PC-3 (cell line): Measurements from ENCODE around the gene TAF1B. TPM values are rescaled to one million over a fixed set of nuclear protein-coding genes. Genes with fewer than 3 reads are reported as not detected.

Experiments used
- ATAC-seq: fragments of 200-7000 bp; cut with Tn5 transposase; 2 replicates; pipeline ENCODE4 v1.9.1; 2020; ENCODE audit warnings: mild to moderate bottlenecking, moderate library complexity
- Bru-seq: library from RNA; stranded (reverse); fragments of 400-500 nt; gene quantifications from one replicate; lab custom pipeline; 2021; lab: Mats Ljungman, UMichigan
- BruChase-seq, 2 experiments: library from RNA; stranded (reverse); fragments of 400-500 nt; gene quantifications; one replicate each; lab custom pipeline; 2021; lab: Mats Ljungman, UMichigan
- BruUV-seq: library from RNA; stranded (reverse); fragments of 400-500 nt; replicated peaks from 2 replicates; lab custom pipeline; 2021; lab: Mats Ljungman, UMichigan
- CTCF ChIA-PET: fragments of 300-600 bp; sonication (Branson Sonifier 250); formaldehyde crosslinking; loops from one replicate; lab custom pipeline; 2022; ENCODE audit warnings: antibody characterized with exemption; lab: Charles Lee
- POLR2A ChIA-PET: fragments of 300-600 bp; sonication (Branson Sonifier 250); formaldehyde crosslinking; loops from one replicate; lab custom pipeline; 2022; ENCODE audit warnings: antibody characterized with exemption; ENCODE audit not compliant: unreplicated experiment; lab: Charles Lee
- DNase-seq: peaks from one replicate; pipeline ENCODE4 v3.0.0-alpha.2; 2015
- H2AFZ ChIP-seq: fragments of 300-600 bp; sonication (generic); 2 replicates; pipeline ENCODE4 v1.6.0; 2016; ENCODE audit warnings: antibody characterized with exemption, low read length
- H3F3A ChIP-seq: fragments of 300-600 bp; sonication (generic); one replicate; pipeline ENCODE4 v1.6.0; 2017; ENCODE audit warnings: antibody characterized with exemption, low read length, control low read depth, mild to moderate bottlenecking; ENCODE audit not compliant: unreplicated experiment
- H3K27ac ChIP-seq: fragments of 300-600 bp; sonication (generic); 2 replicates; pipeline ENCODE4 v1.5.1; 2016; ENCODE audit warnings: mild to moderate bottlenecking, low read length
- H3K27me3 ChIP-seq: fragments of 300-600 bp; sonication (generic); 2 replicates; pipeline ENCODE4 v1.6.1; 2016; ENCODE audit warnings: low read length, mixed read lengths
- H3K36me3 ChIP-seq: fragments of 300-600 bp; sonication (generic); 2 replicates; pipeline ENCODE4 v1.6.1; 2016; ENCODE audit warnings: low read depth, mixed run types, low read length, mixed read lengths
- H3K4me1 ChIP-seq: fragments of 300-600 bp; sonication (generic); 2 replicates; pipeline ENCODE4 v1.5.1; 2016; ENCODE audit warnings: low read length; ENCODE audit not compliant: insufficient read depth
- H3K4me2 ChIP-seq: fragments of 300-600 bp; sonication (generic); 2 replicates; pipeline ENCODE4 v1.6.0; 2016; ENCODE audit warnings: low read length
- H3K4me3 ChIP-seq: fragments of 300-600 bp; sonication (generic); 2 replicates; pipeline ENCODE4 v1.5.1; 2016; ENCODE audit warnings: mild to moderate bottlenecking, low read length, mixed read lengths
- H3K79me2 ChIP-seq: fragments of 300-600 bp; sonication (generic); 2 replicates; pipeline ENCODE4 v1.6.1; 2017; ENCODE audit warnings: low read length, mixed read lengths
- H3K9ac ChIP-seq: fragments of 300-600 bp; sonication (generic); 2 replicates; pipeline ENCODE4 v1.6.0; 2016; ENCODE audit warnings: mild to moderate bottlenecking, low read length
- H3K9me2 ChIP-seq: fragments of 300-600 bp; sonication (generic); replicated peaks from 2 replicates; pipeline ENCODE4 v1.6.1; 2016; ENCODE audit warnings: mixed run types, low read length, mixed read lengths
- H3K9me3 ChIP-seq: fragments of 300-600 bp; sonication (generic); 2 replicates; pipeline ENCODE4 v1.6.1; 2016; ENCODE audit warnings: low read length, mixed read lengths
- H4K20me1 ChIP-seq: fragments of 300-600 bp; sonication (generic); 2 replicates; pipeline ENCODE4 v1.6.1; 2016; ENCODE audit warnings: low read length, mixed read lengths
- EZH2 ChIP-seq: fragments of 300-600 bp; sonication (generic); IDR thresholded peaks from one replicate; pipeline ENCODE4 v1.6.1; 2017; ENCODE audit warnings: antibody characterized with exemption, mild to moderate bottlenecking, low read length; ENCODE audit not compliant: unreplicated experiment
- EZH2phosphoT487 ChIP-seq: fragments of 300-600 bp; sonication (generic); IDR thresholded peaks from 2 replicates; pipeline ENCODE4 v1.6.1; 2018; ENCODE audit warnings: mild to moderate bottlenecking, antibody characterized with exemption, low read length, borderline replicate concordance
- intact Hi-C: fragments of 100-400 bp; cut with micrococcal nuclease; formaldehyde crosslinking; loops from 2 replicates; pipeline ENCODE4 v1.9.0; 2023
- long read RNA-seq: library from polyadenylated mRNA; unstranded; transcript quantifications from one replicate; pipeline ENCODE4 v2.0.0, GENCODE V29; 2021; ENCODE audit not compliant: unreplicated experiment
- total RNA-seq: library from RNA; depleted of rRNA; stranded (reverse); fragments of >200 nt; gene quantifications from 2 replicates; pipeline ENCODE4 v1.2.3, GENCODE V29; 2014; rRNA removed
- TF ChIP-seq, protein P1 (sequence below): fragments of 300-600 bp; sonication (generic); conservative IDR thresholded peaks from 2 replicates; pipeline ENCODE4 v1.5.1; 2017; ENCODE audit warnings: antibody characterized with exemption, low read depth, mild to moderate bottlenecking, low read length

The TAF1B gene
- total RNA-seq (24.1 and 39.5 TPM in 2 replicates), Bru-seq, nascent RNA (percentile 80 among the genes with signal in this experiment), BruChase-seq, experiment 1, labeled RNA remaining after a 6-hour chase (percentile 73 among the genes with signal in this experiment), BruChase-seq, experiment 2, labeled RNA remaining after a 2-hour chase (percentile 71 among the genes with signal in this experiment)
- long read RNA-seq, transcript TAF1B-201 (15 exons, 2,387 nt): major isoform, 29 of 45 reads
- long read RNA-seq, partial matches to known transcripts: 7 of 45 reads
- long read RNA-seq, other reads (novel, unspliced or antisense): 6 of 45 reads

DNA sequence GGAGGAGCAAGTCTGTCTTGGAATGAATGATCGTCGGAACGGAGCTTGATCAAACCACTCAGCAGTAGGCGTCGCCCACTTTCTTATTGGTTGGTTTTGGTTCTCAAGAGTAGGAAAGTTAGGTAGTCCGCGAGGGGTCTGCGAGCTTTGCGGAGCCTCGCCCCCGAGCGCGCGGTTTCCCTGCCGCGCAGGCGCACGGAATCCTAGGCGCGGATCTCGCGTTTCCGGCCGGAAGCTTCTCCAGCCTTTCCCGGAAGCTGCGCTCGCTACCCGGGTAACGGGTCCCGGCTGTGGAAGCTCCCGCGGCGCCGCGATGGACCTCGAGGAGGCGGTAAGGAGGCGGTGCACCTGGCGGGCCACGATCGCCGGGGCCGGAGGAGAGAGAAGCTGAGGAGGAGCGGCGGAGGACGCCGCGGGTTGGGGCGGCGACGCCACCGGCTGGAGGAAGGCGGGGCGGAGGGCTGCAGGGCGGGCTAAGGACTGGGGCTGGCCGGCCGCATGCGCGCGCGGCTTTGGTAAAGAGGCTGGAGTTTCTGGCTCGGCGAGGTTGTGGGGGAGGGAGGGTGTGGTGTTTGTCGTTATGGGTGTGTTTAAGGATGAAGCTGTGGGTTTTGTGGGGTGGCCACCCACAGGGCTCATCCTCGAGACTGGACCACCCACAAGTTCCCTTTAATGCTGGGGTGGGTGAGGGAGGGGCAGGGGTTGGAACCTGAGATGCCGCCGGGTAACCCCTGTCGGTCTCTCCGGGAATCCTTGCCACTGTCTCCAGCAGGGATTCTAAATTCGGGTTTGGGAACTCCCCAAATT lies at the start of gene TAF1B:
TAF1B (plus strand) TSS at position 246 of the 807 bp plus-strand sequence; CDS start at position 314, 68 bp downstream.
- ChIA-PET CTCF (interaction anchor here (0.5 to 1.6 kb wide), 5 partner anchors 29 to 282 kb away, joined by 3 to 6 read pairs (median 3); no protein-coding TSS in a partner anchor), POLR2A (interaction anchor here (0.6 to 0.7 kb wide), 2 partner anchors 15 to 247 kb away, joined by 3 to 5 read pairs; no protein-coding TSS in a partner anchor)
- Histone ChIP-seq H3K4me3 (peak within 1 kb of the TSS; percentile 75), H2AFZ (peak within 1 kb of the TSS; percentile 87), H3K9me3 (no peaks in the 10 kb centered on the region), H3F3A (peaks cover 3% of the 10 kb centered on the region), H3K27me3 (no peaks in the 10 kb centered on the region), H3K79me2 (peaks cover 46% of the 10 kb centered on the region), H3K36me3 (peaks cover 10% of the 10 kb centered on the region; the same call in 1 of the 2 replicates), H3K4me2 (peak within 1 kb of the TSS; percentile 96), H3K4me1 (peaks cover 35% of the 10 kb centered on the region), H4K20me1 (no peaks in the 10 kb centered on the region), H3K9ac (peak within 1 kb of the TSS; percentile 87), H3K27ac (peak within 1 kb of the TSS; percentile 88), H3K9me2 (no peaks in the 10 kb centered on the region)
- ATAC-seq (peak; percentile 78), DNase-seq (peak; percentile 96)
- no TSS peak for BruUV-seq
- TF ChIP-seq, protein P1, sequence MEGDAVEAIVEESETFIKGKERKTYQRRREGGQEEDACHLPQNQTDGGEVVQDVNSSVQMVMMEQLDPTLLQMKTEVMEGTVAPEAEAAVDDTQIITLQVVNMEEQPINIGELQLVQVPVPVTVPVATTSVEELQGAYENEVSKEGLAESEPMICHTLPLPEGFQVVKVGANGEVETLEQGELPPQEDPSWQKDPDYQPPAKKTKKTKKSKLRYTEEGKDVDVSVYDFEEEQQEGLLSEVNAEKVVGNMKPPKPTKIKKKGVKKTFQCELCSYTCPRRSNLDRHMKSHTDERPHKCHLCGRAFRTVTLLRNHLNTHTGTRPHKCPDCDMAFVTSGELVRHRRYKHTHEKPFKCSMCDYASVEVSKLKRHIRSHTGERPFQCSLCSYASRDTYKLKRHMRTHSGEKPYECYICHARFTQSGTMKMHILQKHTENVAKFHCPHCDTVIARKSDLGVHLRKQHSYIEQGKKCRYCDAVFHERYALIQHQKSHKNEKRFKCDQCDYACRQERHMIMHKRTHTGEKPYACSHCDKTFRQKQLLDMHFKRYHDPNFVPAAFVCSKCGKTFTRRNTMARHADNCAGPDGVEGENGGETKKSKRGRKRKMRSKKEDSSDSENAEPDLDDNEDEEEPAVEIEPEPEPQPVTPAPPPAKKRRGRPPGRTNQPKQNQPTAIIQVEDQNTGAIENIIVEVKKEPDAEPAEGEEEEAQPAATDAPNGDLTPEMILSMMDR: 0 out of 2 replicates have a peak, but pooled peaks have one; percentile 30
- no peak for TF ChIP-seq EZH2phosphoT487
- intact Hi-C loops: loop anchor here (2.0 to 10.0 kb wide), 4 partner anchors 41 to 131 kb away; partner anchors contain the start of gene GRHL1

DNA sequence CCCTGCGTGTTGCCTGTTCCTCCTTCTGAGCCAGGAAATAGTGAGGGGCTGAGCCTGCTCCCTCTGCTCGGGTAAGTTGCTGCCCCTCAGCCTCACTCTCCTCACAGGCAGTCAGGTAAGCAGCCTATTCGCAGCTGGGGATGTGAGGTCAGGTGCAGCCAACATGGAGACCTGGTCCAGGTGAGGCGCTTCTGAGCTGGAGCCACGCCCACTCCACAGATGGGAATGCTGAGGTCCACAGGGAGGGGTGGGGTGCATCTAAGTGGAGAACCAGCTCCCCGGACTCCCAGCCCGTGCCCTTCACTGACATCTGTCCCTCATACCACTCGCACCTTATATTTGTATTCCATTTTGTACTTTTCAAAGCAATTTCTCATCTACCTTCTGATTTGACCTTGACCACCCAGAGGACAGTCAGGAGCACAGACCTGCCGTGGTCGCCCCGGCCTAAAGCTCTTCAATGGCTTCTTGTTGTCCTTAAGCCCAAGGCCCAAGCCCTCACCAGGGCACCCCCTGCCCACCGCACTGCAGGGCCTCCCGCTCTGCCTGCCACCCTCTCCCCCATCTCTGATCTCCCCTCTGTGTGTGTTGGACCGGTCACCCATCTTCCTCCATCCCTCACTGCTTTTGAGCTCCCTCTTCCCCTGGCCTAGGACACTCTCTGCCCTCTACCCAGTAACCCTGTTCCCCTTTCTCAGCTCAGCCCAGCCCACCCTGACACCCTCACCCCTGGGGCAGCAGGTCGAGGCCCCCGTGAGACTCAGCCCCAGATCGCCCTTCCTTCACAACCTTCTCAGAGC lies 49.2 kb upstream of the TAF1B start:
- H3K27ac ChIP-seq: no peak overlapping the region
- H3K36me3 ChIP-seq: no peaks in the 10 kb centered on the region
- ChIA-PET POLR2A (no interaction called here), CTCF (no interaction called here)
- no peak for ATAC-seq
- no peak overlapping the region for H2AFZ ChIP-seq
- DNase-seq: no peak
- TF ChIP-seq EZH2 (no peak), EZH2phosphoT487 (no peak)
- TF ChIP-seq, protein P1: no peak
- no peaks in the 10 kb centered on the region for H3K79me2 ChIP-seq
- no peaks in the 10 kb centered on the region for H4K20me1 ChIP-seq
- intact Hi-C loops: no loop called here
- no peaks in the 10 kb centered on the region for H3F3A ChIP-seq
- H3K27me3 ChIP-seq: no peaks in the 10 kb centered on the region
- no peak overlapping the region for H3K9ac ChIP-seq
- no peak overlapping the region for H3K4me3 ChIP-seq
- no TSS peak for BruUV-seq
- H3K4me2 ChIP-seq: no peak overlapping the region
- H3K9me3 ChIP-seq: no peaks in the 10 kb centered on the region
- H3K4me1 ChIP-seq: peaks cover 19% of the 10 kb centered on the region
- no peaks in the 10 kb centered on the region for H3K9me2 ChIP-seq
